GM20431 (cell line): ENCODE data around the gene CEND1.

Experiments used
- in situ Hi-C: fragments of 300-500 bp; cut with MseI, MboI; formaldehyde crosslinking; loops from one replicate; pipeline ENCODE4 v1.15.0; 2020; ENCODE audit warnings: low sequenced_read_pairs; ENCODE audit not compliant: unreplicated experiment

Gene CEND1

GRCh38 chr11:798093-798713, 8.3 kb upstream of the CEND1 start, which contains the start of gene SLC25A22:
Gene SLC25A22 (minus strand): TSS chr11:798281. CDS start chr11:795006, 3,275 bp downstream.
- in situ Hi-C loops: no loop called here

DNA sequence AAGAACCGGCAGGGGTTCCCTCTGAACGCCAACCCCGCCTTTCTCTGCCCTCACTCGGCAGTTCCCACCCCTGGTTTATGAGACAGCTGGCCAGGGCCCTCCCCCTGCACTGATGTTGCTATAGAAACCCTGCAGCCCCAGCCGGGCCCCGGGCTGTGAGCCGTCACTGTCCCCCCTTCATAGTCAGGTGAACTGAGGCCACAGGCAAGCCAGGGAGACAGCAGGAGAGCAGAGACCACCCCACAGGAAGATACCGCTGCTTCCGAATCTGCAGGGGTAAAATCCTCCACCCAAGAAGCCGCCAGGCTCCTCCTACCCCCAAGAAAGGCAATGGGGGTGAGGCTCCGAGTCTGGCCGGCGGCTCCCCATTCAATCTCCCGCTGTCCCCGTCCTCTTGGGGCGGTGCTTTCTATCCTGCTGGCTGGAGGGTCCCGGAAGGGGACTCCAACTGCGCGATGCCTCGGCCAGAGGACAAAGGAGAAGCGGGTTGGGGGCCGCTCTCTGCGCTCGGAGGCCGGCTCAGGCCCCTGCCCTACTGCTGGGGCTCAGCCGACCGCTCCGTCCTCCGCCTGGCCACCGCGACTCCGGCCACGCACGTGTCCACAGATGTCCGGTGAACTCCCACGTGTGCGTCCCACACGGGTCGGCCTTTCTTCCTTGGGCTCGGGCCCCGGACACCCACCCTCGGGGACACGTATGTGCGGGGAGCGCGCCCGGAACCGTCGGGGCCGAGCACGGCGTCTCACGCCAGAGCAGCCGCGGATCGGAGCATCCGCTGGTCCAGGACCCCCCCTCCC, 7.6 kb upstream of the CEND1 start:
- in situ Hi-C loops: no loop called here

DNA sequence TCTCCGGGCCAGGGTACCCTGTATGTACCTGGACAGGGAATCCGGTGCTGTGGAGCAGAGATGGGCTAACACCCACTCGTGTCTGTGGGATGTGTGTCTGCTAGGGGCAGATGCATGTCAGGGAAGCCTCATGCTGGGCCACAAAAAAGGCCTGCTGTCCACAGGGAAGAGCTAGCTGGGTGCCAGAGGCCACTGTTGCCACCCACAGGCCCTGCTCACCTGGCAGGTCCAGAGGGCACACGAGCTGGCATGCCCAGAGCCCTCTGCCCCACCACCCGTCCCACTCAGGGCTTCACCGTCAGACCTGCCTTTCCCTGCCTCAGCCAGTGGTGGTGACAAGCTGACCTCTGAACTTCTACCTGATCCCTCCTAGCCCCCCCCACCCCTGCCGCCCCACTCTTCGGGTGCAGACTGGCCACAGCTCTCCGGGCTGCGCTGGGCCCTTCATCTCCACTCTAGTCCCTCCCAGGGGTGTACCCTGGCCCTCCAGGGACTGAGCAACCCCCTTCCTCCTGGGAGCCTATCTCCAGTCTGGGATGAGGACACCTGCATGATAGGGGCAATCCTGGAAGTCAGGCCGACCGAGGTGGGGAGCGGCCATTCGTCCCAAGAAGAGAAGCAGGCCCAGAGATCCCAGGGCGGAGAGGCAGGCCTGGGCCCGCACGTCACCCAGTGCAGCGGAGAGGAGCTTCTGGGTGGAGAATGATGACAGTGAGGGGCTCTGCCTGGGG, 6.8 kb upstream of the CEND1 start:
- in situ Hi-C loops: no loop called here

- in situ Hi-C loops: no loop called here
Measured at GRCh38 chr11:795634-796564, 6.0 kb upstream of the CEND1 start.

DNA sequence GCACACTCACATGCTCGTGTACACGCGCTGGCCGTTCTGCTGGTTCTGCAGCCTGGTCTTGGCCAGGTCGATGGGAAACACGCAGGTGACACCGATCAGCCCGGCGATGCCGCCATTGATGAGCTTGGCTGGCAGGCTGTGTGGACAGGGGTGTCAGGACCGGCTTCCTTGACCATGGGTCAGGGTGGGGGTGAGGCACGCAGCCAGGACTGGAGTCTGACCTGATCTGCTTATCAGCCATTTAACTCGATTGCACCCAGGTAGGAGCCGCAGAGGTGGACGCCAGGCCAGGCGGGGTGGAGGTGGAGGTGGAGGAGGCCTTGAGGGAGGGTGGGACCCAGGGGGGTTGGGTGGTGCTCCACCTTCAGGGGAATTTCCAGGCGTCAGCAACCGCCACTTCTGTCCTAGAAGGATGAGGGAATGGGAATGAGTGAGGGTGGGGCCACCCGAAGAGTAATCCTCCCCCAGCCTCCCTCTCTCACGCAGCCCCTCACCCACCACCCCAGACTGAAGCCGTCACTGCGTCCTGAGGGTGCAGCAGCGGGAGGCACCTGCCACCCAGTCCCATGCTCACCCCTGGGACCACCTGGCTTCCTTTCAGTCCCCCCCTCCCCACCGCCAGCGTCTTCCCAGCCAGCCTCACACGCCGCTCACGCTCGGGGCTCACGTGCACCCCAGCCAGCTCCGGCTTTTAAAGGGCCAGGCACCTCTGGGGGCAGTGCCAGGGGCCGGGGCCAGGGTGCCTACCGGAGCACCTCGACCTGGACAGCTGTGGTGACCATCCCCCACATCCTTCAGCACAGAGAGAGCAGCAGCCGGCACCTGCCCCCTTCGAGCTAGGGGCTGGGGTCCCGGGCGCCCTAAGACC, 5.1 kb upstream of the CEND1 start:
- in situ Hi-C loops: no loop called here

DNA sequence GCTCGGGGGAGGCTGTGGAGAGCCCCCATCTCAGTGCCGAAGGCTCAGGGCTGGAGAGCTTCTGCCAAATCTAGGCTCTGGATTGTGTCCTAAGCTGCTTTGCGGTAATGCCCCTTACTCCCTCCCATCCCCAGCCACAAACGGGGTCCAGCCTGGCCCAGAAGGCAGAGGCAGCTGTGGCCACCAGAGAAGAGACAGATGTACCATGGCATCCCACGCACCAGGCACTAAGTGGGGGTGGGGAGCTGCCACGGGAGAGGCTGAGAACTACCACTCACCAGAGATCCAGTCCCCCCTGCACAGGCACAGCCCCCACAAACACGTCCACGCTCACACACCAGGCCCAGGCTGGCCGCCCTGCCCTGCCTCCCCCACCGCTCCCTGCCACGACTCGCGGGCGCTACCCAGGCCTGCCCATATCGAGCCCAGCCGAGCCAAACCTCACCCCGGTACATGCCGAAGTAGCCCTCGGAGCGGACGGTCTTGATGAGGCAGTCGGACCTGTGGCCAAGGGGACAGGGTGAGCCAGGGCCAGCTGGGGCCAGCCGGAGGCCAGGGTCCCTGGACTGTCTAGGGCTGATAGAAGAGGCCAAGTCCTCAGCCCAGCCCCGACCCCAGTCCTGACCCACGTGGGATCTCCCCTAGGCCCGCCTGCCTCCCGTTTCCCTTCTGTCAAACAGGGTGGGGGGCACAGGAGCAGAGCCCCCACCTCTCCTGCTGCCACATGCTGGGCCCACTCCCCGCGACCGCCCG, 4.3 kb upstream of the CEND1 start:
- in situ Hi-C loops: no loop called here

DNA sequence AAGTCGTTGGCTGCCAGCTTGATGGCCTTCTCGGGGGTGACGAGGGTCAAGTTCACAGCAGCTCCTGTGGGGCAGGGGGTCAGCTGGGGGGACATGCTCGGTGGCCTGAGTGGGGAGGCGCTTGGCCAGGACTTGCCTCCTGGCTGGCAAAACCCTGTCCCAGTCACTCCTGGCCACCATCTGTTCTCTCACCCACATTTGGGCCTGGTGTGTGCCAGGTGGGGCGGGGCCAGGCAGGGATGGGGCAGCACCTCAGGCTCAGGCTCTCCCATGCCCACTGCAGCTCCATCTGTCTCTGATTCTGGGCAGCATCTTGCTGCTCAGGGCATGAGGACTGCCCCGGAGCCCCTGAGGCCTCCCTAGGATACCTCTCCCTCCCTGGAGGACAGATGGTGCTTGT, 3.7 kb upstream of the CEND1 start:
- in situ Hi-C loops: no loop called here

DNA sequence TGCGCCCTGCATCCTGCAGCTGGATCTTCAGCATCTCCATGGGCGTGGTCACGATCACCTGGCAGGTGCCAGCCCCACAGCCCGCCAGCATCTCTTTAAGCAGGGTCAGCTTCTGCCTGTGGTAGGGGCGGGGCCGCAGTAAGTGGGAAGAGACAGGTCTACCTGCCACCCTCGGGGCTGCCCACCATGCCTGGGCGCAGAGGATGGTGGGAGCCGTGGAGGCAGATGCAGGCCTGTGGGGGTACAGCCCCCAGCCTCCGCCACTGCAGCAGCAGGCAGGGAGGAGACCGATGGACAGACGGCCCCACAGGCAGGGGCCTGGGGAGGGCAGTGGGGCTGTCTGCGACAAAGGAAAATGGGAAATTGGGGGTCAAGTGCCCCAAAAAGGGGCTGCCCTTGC, 3.0 kb upstream of the CEND1 start:
- in situ Hi-C loops: no loop called here

- in situ Hi-C loops: no loop called here
Measured at GRCh38 chr11:792535-792821, 2.6 kb upstream of the CEND1 start.

DNA sequence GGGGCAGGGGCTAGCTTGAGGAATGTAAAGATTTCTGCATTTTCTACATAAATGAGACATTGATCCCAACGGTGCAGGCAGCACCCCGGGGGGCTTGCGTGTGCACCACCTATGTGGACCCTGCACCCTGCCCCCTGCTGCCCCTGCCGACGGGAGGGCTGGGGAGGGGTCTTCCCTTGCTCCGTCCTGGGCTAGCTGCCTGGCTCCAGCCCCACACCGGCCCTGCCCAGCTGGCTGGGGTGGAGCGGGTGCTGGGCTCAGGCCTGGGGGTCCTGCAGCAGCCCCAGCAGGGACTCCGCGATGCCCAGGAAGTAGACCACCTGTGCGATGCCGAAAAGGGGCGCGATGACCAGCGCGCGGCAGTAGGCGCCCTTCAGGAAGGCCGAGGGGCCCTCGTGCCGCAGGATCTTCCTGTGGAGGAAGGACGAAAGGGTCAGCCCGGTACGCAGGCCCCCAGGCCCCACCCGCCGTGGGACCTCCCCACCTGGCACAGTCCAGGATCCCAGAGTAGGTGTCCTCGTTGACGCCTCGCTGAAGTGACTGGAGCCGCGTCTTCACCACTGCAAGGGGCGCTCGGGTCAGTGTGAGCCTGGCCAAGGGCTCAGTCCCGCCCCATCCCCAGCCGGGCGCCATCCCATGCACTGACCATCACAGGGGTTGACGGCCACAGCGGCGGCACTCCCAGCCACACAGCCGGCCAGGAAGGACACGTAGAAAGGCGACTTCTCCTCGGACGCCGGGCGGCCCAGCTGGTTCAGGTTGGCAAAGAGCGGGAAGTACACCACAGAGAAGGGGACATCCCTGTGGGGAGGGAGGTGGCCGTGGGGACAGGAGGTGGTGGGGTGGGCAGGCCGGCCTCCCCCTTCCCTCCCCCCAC, 2.0 kb upstream of the CEND1 start:
- in situ Hi-C loops: no loop called here

GRCh38 chr11:790721-791564, 1.1 kb upstream of the CEND1 start:
- in situ Hi-C loops: no loop called here

DNA sequence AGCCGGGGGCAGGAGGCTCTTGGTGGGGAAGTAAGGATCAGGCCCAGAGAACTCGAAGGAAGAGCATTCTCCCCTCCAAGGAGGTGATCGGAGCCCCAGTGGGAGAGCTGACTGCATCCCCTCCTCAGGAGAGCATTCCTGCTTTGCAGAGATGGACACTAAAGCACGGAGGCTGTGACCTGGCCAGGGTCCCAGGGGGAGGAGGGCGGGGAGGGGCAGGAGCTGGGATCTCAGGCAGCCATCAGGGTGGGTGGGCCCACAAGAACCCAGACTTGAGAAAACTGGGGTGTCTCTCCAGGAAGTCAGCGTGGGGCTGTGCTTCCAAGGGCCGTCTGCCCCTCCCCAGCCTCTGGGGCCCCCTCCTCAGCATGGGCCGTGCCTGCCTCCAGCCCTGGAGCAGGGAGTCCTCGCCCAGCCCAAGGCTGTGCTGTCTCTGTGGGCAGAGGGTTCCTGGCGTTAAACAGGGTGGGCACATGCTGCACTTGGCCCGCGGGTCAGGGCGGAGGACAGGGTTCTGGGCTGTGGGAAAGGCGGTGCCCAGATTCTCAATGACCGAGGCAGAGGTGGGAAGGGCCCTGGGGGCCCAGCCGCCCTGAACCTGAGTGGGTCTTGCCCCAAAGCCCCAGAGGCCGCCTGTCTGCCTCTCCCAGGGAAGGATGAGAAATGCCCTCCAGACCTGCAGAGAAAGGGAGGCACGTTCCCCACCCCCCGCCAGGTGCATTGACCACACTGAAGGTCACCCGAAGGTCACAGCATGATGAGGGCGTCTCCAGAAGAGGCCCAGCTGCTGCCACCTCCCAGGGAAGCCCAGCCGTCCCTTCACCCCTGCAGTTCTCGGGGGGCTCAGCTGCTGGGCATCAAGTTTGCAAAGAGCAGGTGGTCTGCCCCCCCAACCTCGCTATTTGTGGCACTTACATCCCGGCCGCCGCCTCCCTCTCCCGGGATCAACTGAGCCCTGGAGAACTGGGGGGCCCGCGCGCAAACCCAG, 643 bp downstream of the CEND1 start:
- in situ Hi-C loops: no loop called here

DNA sequence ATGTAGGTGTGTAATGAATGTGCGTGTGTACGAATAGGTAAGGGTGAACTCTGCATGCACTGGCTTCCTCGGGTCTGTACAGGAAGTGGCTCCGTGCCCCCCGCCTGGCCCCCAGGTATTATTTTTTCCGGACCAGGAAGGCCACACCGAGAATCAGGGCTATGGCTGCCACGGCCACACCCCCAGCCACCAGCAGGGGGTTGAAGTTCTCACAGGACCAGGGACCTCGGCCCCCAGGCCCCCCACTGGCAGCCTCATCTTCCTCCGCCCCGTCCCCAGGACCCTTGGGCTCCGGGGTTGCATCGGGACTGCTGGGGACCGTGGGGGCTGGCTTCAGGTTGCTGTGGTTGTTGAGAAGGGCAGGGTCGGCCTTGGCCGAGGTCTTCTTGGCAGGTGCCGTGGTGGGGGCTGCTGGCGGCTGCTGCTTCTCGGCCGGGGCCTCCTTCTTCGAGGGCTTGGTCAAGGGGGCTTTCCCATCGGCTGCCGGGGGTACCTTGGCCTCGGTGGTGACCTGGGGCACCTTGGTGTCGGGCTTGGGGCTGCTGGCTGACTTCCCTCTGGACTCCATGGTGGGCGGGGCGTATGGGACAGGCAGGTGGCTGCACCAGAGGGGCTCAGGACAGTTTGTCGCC, 1.8 kb downstream of the CEND1 start:
- in situ Hi-C loops: no loop called here

- in situ Hi-C loops: no loop called here
Measured at GRCh38 chr11:787084-787675, 2.7 kb downstream of the CEND1 start.
